Endothelial cell (in vitro differentiated cells): ENCODE data around the gene ADH1B. TPM values are rescaled to one million over a fixed set of nuclear protein-coding genes. Genes with fewer than 3 reads are reported as not detected.

Experiments used
- DNase-seq: peaks from one replicate; pipeline ENCODE4 v3.0.0; 2021; ENCODE audit warnings: low spot score
- H3K27ac Mint-ChIP-seq: one replicate; pipeline ENCODE4 v1.8.0; 2021; ENCODE audit warnings: mixed read lengths, inconsistent platforms; ENCODE audit not compliant: unreplicated experiment
- H3K27me3 Mint-ChIP-seq: one replicate; pipeline ENCODE4 v1.8.0; 2021; ENCODE audit warnings: mild to moderate bottlenecking, moderate library complexity, mixed read lengths, inconsistent platforms; ENCODE audit not compliant: unreplicated experiment
- H3K36me3 Mint-ChIP-seq: one replicate; pipeline ENCODE4 v1.8.0; 2021; ENCODE audit warnings: mild to moderate bottlenecking, low read depth, mixed read lengths, inconsistent platforms; ENCODE audit not compliant: unreplicated experiment
- H3K4me1 Mint-ChIP-seq: one replicate; pipeline ENCODE4 v1.8.0; 2021; ENCODE audit warnings: mild to moderate bottlenecking, mixed read lengths, inconsistent platforms; ENCODE audit not compliant: unreplicated experiment
- H3K4me3 Mint-ChIP-seq: one replicate; pipeline ENCODE4 v1.8.0; 2021; ENCODE audit warnings: mild to moderate bottlenecking, mixed read lengths, inconsistent platforms; ENCODE audit not compliant: unreplicated experiment
- H3K9me3 Mint-ChIP-seq: one replicate; pipeline ENCODE4 v1.8.0; 2021; ENCODE audit warnings: mixed read lengths, inconsistent platforms; ENCODE audit not compliant: unreplicated experiment
- CTCF ChIP-seq: fragments of 200-600 bp; sonication (generic); IDR thresholded peaks from one replicate; pipeline ENCODE4 v1.5.0; 2021; ENCODE audit warnings: antibody characterized with exemption; ENCODE audit not compliant: unreplicated experiment
- total RNA-seq: library from RNA; stranded (reverse); fragmentation: NEBNext Ultra II Directional; extraction: Animal tissue kit (Norgen Biotek cat#: 25700); gene quantifications from one replicate; pipeline ENCODE4 v1.2.1, GENCODE V29; 2021; ENCODE audit not compliant: unreplicated experiment

The ADH1B gene
- total RNA-seq, 1 donor from 2014 or later = not detected

DNA sequence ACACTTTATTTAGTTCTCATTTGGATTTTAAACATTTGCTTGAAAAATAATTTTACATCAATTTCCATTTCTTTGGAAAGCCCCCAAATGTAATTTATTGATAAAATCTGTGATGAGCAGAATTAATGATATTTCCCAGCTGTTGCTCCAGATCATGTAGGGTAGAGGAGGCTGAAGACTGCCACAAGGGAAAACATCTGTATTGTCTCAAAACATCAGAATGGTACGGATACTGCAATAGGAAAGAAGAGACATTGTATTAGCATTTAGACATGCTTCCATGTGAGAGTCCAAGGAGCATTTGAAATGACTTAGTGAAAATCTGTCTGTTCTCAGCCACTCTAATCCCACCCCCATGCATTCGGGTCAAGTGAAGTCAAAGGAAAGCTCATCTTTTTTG lies 44.8 kb downstream of the ADH1B start:
- no peak for DNase-seq
- H3K36me3 Mint-ChIP-seq = no peaks in the 10 kb centered on the region
- H3K4me1 Mint-ChIP-seq = no peaks in the 10 kb centered on the region
- no peak overlapping the region for H3K27ac Mint-ChIP-seq
- peaks cover 2% of the 10 kb centered on the region for H3K27me3 Mint-ChIP-seq
- no peak for TF ChIP-seq CTCF
- no peak overlapping the region for H3K4me3 Mint-ChIP-seq
- no peaks in the 10 kb centered on the region for H3K9me3 Mint-ChIP-seq

DNA sequence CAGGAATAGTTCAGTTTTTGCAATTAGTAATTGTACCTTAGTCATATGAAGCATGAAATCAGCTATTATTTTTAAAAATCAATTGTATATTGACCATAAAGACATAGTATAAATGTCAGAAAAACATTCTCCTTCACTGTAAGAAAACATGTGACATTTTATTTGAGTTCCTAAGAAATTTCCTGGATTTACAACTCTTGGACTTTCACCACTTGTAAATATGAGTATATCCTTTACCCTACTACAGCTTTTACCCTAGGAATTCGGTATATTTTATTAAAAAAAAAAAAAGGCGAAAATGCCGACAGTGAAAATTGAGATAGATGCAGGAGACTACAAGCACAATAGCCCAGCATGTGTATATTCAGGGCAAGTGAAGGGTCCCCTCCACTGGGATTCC lies 45.3 kb downstream of the ADH1B start:
- H3K36me3 Mint-ChIP-seq = no peaks in the 10 kb centered on the region
- TF ChIP-seq CTCF = no peak
- H3K27ac Mint-ChIP-seq = no peak overlapping the region
- H3K9me3 Mint-ChIP-seq = no peaks in the 10 kb centered on the region
- no peaks in the 10 kb centered on the region for H3K4me1 Mint-ChIP-seq
- H3K4me3 Mint-ChIP-seq = no peak overlapping the region
- peaks cover 2% of the 10 kb centered on the region for H3K27me3 Mint-ChIP-seq
- DNase-seq = no peak

DNA sequence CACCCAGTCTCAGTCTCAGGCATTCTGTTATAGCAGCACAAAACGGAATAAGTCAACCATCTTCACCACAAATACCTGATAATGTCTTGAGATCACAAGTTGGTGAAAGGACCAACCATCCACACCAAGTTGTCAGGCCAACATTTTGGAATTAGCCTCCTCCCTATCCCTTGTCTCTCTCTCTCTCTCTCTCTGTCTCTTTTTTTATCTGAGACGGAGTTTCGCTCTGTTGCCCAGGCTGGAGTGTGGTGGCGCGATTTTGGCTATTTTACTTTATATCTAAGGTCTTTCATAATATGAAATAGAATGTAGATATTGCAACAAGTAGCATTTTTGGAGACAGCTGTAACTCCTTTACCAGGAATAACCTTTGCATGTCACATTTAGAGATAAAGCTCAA lies 46.2 kb downstream of the ADH1B start:
- no peak for DNase-seq
- Mint-ChIP-seq H3K4me3 (no peak overlapping the region), H3K27me3 (peaks cover 2% of the 10 kb centered on the region), H3K36me3 (no peaks in the 10 kb centered on the region), H3K27ac (no peak overlapping the region), H3K4me1 (no peaks in the 10 kb centered on the region), H3K9me3 (no peaks in the 10 kb centered on the region)
- no peak for TF ChIP-seq CTCF

DNA sequence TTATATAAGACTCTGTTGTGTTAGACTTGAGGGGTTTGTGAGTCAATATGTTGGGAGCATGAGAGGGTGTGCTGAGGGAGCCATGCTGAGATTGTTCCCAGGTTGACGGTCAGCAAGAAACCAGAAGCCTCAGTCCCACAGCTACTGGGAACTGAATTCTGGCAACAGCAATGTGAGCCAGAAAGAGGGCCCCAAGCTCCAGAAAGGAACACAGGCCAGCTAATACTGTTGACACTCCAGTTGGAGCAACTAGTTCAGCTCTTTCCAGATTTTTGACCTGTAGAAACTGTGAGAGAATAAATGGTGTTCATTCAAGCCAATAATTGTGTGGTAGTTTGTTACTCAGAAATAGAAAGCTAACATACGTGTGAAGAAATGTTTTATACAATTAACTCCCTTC lies 47.5 kb downstream of the ADH1B start:
- H3K36me3 Mint-ChIP-seq = no peaks in the 10 kb centered on the region
- no peaks in the 10 kb centered on the region for H3K9me3 Mint-ChIP-seq
- peaks cover 2% of the 10 kb centered on the region for H3K27me3 Mint-ChIP-seq
- no peak for TF ChIP-seq CTCF
- no peak for DNase-seq
- H3K27ac Mint-ChIP-seq = no peak overlapping the region
- no peak overlapping the region for H3K4me3 Mint-ChIP-seq
- H3K4me1 Mint-ChIP-seq = no peaks in the 10 kb centered on the region

- Mint-ChIP-seq H3K36me3 (no peaks in the 10 kb centered on the region), H3K27ac (no peak overlapping the region), H3K27me3 (peaks cover 2% of the 10 kb centered on the region), H3K9me3 (no peaks in the 10 kb centered on the region), H3K4me3 (no peak overlapping the region), H3K4me1 (no peaks in the 10 kb centered on the region)
- no peak for DNase-seq
- no peak for TF ChIP-seq CTCF
Observed at GRCh38 chr4:99264927-99265326, 56.3 kb downstream of the ADH1B start.

Other genes with a start within 250 kb of the ADH1B start
- gene ADH5, start 232.6 kb downstream of the ADH1B start, total RNA-seq = 126 TPM
- gene ADH4, start 177.1 kb downstream of the ADH1B start, total RNA-seq = not detected
- gene ADH6, start 102.2 kb downstream of the ADH1B start, total RNA-seq = not detected
- gene ADH1A, start 30.4 kb downstream of the ADH1B start, total RNA-seq = not detected
- gene ADH1C, start 31.3 kb upstream of the ADH1B start, total RNA-seq = not detected
- not detected for gene ADH7, start 113.9 kb upstream of the ADH1B start, total RNA-seq
- gene C4orf17, start 189.6 kb upstream of the ADH1B start, total RNA-seq = not detected
- 5.6 TPM for gene TRMT10A, start 242.6 kb upstream of the ADH1B start, total RNA-seq